ENCODE data around the gene EPYC.

DNA sequence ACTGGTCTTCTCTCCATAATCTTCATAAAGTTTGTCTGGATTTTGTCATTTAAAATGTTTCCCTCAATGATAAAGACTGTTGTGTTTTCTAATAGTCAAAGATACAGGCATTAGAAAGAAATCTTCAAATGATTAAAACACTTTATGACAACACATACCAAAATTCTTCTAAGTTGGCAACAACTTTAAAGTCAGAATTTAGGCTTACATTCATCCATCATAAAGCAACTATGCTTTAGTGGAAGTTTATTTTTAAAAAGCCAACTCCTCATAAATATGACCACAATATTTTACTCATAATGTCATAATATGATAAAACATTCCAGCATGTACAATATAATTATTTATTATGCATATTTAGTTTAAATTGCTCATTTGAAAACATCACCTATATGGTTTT, 32.5 kb downstream of the EPYC start:
- no peak for TF ChIP-seq SP1 (IDR thresholded peaks at IDR 0.05)
- TF ChIP-seq FOXM1 (IDR thresholded peaks at IDR 0.05; ENCODE audit: borderline replicate concordance): no peak
- no peak for TF ChIP-seq BHLHE40 (IDR thresholded peaks at IDR 0.05; ENCODE audit: borderline replicate concordance)
- no peak for TF ChIP-seq CTBP1 (IDR thresholded peaks at IDR 0.05; ENCODE audit: borderline replicate concordance)

Data from HEK293T (cell line).